Activated CD8-positive, alpha-beta memory T cell treated with anti-CD3 and anti-CD28 coated beads, Interleukin-2, amount 10 ng/mL, durations not matched to agents 7 days and 5 days (primary cell): ENCODE data around the gene LINGO1. TPM values are rescaled to one million over a fixed set of nuclear protein-coding genes. Genes with fewer than 3 reads are reported as not detected.

Experiments used
- ATAC-seq: fragments of 150-1000 bp; cut with Tn5 transposase; one replicate; pipeline ENCODE4 v1.10.0; 2021; ENCODE audit warnings: moderate library complexity
- CTCF ChIA-PET: fragments of 350-600 bp; sonication (Branson Sonifier 250); formaldehyde crosslinking; loops from one replicate; lab custom pipeline; 2021; ENCODE audit warnings: antibody characterized with exemption; lab: Charles Lee
- DNase-seq: peaks from one replicate; pipeline ENCODE4 v3.0.0-alpha.2; 2020
- H3K27ac Mint-ChIP-seq: one replicate; pipeline ENCODE4 v1.8.0; 2021; ENCODE audit warnings: mild to moderate bottlenecking, mixed read lengths
- H3K27me3 Mint-ChIP-seq: one replicate; pipeline ENCODE4 v1.8.0; 2021; ENCODE audit warnings: mixed read lengths
- H3K36me3 Mint-ChIP-seq: one replicate; pipeline ENCODE4 v1.8.0; 2021; ENCODE audit warnings: mild to moderate bottlenecking, mixed read lengths
- H3K4me1 Mint-ChIP-seq: one replicate; pipeline ENCODE4 v1.8.0; 2021; ENCODE audit warnings: mixed read lengths
- H3K4me3 Mint-ChIP-seq: one replicate; pipeline ENCODE4 v1.8.0; 2021; ENCODE audit warnings: mild to moderate bottlenecking, moderate library complexity, mixed read lengths
- H3K9me3 Mint-ChIP-seq: one replicate; pipeline ENCODE4 v1.8.0; 2022; ENCODE audit warnings: low read depth, mixed read lengths
- total RNA-seq, 2 experiments: library from RNA; stranded (reverse); gene quantifications; one replicate each; pipeline ENCODE4 v1.2.3, GENCODE V29; 2021

LINGO1 gene
- total RNA-seq, 2 experiments from 2014 or later = not detected

DNA sequence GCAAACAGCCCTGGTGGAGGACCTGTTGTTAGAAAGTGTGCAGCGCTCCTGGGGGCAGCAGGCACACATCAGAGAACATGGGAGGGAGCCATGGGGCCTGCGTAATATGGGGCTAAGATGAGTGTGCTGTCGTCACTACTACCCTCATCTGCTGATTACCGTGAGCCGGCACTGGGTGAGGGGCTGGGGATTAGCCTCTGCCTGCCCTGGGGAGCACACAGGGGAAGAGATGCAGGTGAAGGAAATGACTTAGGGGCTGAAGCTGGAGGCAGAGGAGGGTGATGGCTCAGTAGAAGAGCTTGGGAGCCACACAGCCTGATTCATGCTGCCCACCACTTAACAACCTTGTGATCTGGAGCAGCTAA lies 33.6 kb upstream of the LINGO1 start:
- CTCF ChIA-PET = no interaction called here
- no peak overlapping the region for H3K4me3 Mint-ChIP-seq
- no peak overlapping the region for H3K27ac Mint-ChIP-seq
- H3K36me3 Mint-ChIP-seq = no peaks in the 10 kb centered on the region
- ATAC-seq (no peak), DNase-seq (no peak)
- H3K4me1 Mint-ChIP-seq = no peaks in the 10 kb centered on the region
- no peaks in the 10 kb centered on the region for H3K9me3 Mint-ChIP-seq
- peaks cover 9% of the 10 kb centered on the region for H3K27me3 Mint-ChIP-seq

DNA sequence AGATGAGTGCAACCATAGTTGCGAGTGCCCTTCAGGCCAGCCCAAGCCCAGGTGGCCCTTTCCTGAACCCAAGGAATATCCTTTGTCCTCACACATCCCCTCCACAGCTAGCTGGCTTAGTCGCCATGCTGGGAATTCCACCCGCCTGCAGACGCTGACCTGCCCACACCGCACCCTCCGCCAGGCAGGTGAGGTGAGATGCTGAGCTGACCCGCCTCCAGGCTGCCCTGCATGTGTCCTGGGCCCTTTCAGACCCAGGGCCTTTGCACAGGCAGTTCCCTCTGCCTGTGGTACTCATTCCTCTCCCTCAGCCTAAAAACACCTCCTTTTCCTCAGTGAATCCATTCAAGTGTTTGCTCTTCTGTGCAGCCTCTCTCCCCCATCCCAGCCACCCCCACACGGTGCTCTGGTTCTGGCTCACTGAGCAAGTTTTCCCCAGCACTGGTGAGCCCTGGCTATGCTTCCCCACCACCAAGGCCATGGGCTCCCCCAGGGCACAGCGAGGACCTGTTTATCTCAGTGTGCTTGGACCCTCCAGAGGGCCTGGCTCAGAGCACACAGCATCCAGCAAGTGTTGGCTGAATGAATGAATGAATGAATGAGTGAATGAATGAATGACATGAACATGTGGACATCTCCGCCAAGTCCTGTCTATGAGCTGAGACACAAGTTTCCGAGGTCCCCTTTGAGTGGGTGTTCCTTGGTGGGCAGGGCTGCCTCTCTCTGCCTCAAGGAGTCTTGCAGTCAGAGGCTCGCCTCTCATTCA lies 33.0 kb upstream of the LINGO1 start:
- Mint-ChIP-seq H3K4me1 (no peaks in the 10 kb centered on the region), H3K36me3 (no peaks in the 10 kb centered on the region), H3K9me3 (no peaks in the 10 kb centered on the region), H3K4me3 (no peak overlapping the region), H3K27me3 (peaks cover 9% of the 10 kb centered on the region), H3K27ac (no peak overlapping the region)
- DNase-seq (no peak), ATAC-seq (no peak)
- CTCF ChIA-PET = interaction anchor here (0.9 kb wide), 1 partner anchor 33 kb away, joined by 3 read pairs; the partner anchor contains the start of gene LINGO1

DNA sequence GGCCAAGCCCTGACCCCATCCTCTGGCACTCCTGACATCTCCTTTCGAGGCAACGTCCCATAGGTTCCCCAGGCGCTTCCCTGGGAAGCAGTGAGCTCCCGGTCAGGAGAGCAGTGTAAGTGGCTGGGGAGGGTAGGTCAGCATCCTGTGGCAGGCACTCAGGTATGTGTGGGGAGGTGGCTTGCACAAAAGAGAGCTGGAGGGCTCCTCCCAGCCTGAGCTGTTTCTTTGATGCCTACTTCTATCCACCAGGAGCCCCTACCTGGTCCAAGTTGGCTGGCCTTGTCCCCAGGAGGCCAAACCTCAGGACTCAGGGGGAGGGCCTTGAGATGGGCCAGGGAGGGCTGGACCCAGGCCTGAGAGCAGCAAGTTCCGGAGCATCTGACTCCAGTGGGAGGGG lies 31.7 kb upstream of the LINGO1 start:
- H3K27me3 Mint-ChIP-seq = peaks cover 9% of the 10 kb centered on the region
- no peak for DNase-seq
- no peaks in the 10 kb centered on the region for H3K36me3 Mint-ChIP-seq
- no peak for ATAC-seq
- H3K4me1 Mint-ChIP-seq = no peaks in the 10 kb centered on the region
- CTCF ChIA-PET = interaction anchor here (0.9 kb wide), 1 partner anchor 31 kb away, joined by 3 read pairs; the partner anchor contains the start of gene LINGO1
- H3K4me3 Mint-ChIP-seq = no peak overlapping the region
- no peak overlapping the region for H3K27ac Mint-ChIP-seq
- H3K9me3 Mint-ChIP-seq = no peaks in the 10 kb centered on the region

DNA sequence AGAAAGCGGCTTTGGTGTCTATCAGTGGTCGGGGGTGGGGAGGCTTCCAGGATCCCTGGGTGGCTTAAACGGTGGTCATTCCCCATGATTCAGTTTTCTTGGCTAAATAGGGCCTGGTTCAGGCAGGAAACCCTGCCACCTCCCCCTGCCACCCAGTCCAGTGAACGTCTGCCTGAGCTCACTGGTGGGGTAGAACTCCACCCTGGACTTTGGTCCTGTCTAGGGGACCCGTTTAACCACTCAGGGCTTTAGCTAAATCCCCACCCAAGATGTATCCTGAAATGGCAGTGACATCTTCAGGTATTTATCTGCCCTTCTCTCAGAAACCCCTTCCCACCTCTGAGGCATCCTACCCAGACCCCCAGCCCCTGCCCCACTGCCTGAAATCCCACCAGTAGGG lies 30.5 kb upstream of the LINGO1 start:
- ATAC-seq (no peak), DNase-seq (no peak)
- Mint-ChIP-seq H3K36me3 (no peaks in the 10 kb centered on the region), H3K4me3 (no peak overlapping the region), H3K9me3 (no peaks in the 10 kb centered on the region), H3K27me3 (peaks cover 9% of the 10 kb centered on the region), H3K27ac (no peak overlapping the region), H3K4me1 (no peaks in the 10 kb centered on the region)
- CTCF ChIA-PET = no interaction called here

DNA sequence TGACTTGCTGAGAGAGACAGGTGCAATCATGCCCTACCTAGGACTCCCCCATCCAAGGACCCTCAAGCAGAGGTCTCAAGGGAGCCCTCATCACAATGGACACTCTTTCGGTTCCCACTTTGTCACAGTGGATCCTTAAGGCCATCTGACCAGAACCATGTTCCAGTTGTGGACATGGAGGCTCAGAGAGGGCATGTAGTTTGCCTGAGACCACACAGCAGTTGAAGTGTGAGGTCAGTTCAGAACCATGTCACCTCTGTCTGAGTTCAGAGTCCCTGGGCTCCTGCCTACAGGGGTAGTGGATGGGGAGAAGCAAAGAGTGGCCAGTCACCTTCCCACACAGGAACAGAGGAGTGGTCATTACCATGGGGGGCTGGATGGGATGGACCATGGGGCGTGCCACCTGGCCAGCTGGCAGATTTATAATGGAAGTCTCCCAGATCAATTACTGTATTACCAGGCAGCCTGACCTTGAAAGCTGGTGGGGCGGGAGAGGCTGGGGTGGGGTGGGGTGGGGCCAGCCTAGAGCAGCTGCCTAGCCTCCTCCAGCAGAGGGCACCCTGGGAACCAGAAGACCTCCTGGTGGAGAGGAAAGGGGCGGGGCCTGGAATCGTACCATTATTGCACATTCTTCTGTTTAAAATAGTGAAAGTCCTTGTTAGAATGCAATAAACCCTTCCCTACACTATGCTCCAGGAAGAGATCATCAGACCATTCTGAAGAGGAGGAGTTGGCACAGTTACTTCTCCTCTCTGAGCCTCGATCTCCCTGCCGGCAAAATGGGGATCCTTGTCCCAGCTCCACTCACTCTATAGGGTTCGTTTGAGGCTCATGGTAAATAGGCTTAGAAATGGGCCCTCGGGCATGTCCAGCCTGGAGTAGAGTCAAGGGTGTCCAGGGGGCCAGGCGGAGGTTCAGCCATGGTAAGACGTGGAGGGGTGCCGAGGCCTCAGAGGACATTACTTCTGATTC lies 26.9 kb upstream of the LINGO1 start:
- Mint-ChIP-seq H3K4me1 (no peaks in the 10 kb centered on the region), H3K36me3 (no peaks in the 10 kb centered on the region), H3K4me3 (no peak overlapping the region), H3K9me3 (no peaks in the 10 kb centered on the region), H3K27ac (no peak overlapping the region), H3K27me3 (peaks cover 11% of the 10 kb centered on the region)
- CTCF ChIA-PET = no interaction called here
- DNase-seq = peak; percentile 63
- ATAC-seq = peak; percentile 56

DNA sequence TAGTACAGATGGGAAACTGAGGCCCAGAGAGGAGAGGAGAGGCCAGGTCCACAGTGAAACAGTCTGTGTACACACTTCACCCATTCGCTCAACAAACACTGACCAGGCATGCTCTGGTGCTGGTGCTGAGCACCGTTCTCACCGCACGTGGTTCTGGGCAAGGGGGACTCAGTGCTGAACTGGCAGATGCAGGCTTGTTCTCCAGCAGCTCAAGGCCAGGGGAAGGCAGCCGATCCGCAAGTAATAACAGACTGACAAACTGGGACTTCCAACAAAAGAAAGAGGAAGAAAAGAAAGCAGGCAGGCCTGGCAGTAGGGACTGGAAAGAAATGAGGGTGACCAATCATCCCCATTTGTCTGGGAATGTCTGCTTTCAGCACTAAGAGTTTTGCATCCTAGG lies 25.6 kb upstream of the LINGO1 start:
- H3K9me3 Mint-ChIP-seq = no peaks in the 10 kb centered on the region
- H3K36me3 Mint-ChIP-seq = no peaks in the 10 kb centered on the region
- CTCF ChIA-PET = no interaction called here
- H3K4me3 Mint-ChIP-seq = no peak overlapping the region
- H3K27me3 Mint-ChIP-seq = peaks cover 15% of the 10 kb centered on the region
- no peaks in the 10 kb centered on the region for H3K4me1 Mint-ChIP-seq
- H3K27ac Mint-ChIP-seq = no peak overlapping the region
- DNase-seq (no peak), ATAC-seq (no peak)

DNA sequence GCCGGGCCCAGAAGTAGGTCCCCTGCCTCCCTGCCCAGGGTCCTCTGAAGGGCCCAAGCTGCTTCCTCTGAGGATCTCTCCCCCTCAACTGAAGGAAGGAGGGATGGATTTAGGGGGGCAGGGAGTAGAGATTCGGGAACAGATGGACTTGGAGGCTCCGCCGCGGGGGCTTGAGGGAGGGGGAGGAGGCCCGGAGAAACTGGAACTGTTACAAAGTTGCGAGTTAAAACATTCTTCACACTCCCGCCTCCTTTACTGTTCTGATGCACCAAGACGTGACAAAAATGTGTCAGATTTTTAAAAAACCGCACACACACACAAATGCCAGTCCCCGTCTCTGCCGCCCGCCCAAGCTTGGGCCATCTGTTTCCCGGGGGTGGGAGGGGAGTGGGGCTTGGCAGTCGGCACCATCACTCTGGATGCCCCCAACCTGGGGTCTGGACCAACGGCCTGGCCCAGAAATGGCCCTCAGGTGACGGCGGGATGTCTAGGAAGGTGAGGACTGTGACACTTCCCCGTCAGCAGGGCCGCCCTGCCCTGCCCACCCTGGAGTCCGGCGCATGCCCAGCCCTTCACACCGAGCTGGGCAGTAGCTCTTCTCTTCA lies 25.0 kb upstream of the LINGO1 start:
- H3K27ac Mint-ChIP-seq = no peak overlapping the region
- DNase-seq (no peak), ATAC-seq (no peak)
- H3K36me3 Mint-ChIP-seq = no peaks in the 10 kb centered on the region
- no peak overlapping the region for H3K4me3 Mint-ChIP-seq
- no peaks in the 10 kb centered on the region for H3K9me3 Mint-ChIP-seq
- CTCF ChIA-PET = interaction anchor here (1.1 kb wide), 1 partner anchor 55 kb away, joined by 3 read pairs; no protein-coding TSS in a partner anchor
- no peaks in the 10 kb centered on the region for H3K4me1 Mint-ChIP-seq
- H3K27me3 Mint-ChIP-seq = peaks cover 16% of the 10 kb centered on the region

DNA sequence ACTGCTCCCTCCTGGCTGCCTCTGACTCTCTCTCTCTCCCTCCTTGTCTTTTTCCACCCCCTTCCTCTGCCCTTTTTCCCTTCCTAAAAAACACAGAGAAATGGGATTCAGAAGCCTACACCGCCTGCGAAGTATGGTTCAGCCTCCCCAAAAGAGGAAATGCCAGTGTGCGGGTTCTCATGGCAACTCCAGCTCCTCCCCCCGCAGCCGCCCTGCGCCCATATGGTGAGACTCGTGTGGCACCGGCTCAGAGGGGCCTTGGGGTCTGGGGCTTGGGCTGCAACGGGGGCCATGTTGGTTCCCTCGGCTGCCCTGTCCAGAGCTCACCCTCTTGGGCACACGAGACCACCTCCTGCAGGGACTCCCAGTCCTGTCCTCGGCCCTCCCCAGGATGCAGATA lies 23.6 kb upstream of the LINGO1 start:
- Mint-ChIP-seq H3K27me3 (peaks cover 20% of the 10 kb centered on the region), H3K4me3 (no peak overlapping the region), H3K4me1 (no peaks in the 10 kb centered on the region), H3K36me3 (no peaks in the 10 kb centered on the region), H3K9me3 (no peaks in the 10 kb centered on the region), H3K27ac (no peak overlapping the region)
- no peak for ATAC-seq
- CTCF ChIA-PET = interaction anchor here (0.6 kb wide), 1 partner anchor 89 kb away, joined by 3 read pairs; no protein-coding TSS in a partner anchor
- DNase-seq = no peak

DNA sequence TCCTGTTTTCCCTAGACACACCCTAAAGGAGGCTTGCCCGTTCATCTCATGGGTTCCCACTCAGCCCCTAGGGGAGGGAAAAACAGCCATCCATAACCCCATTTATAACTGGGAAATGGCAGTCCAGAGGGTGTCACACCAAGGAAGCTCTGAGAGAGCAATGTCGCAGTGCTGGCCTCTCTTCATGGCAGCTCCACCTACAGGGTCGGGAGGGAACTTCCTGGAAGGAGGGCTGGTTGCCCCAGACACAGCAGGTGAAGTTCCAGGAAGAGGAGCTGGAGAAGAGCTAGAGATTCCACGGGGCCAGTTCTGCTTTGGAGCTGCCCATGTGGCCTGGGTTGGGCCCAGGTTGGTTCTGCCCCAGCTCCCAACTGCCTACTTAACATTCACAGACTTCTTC lies 22.3 kb upstream of the LINGO1 start:
- no peak overlapping the region for H3K27ac Mint-ChIP-seq
- CTCF ChIA-PET = no interaction called here
- ATAC-seq (no peak), DNase-seq (no peak)
- peaks cover 25% of the 10 kb centered on the region for H3K27me3 Mint-ChIP-seq
- H3K4me3 Mint-ChIP-seq = no peak overlapping the region
- H3K36me3 Mint-ChIP-seq = no peaks in the 10 kb centered on the region
- no peaks in the 10 kb centered on the region for H3K9me3 Mint-ChIP-seq
- H3K4me1 Mint-ChIP-seq = no peaks in the 10 kb centered on the region

DNA sequence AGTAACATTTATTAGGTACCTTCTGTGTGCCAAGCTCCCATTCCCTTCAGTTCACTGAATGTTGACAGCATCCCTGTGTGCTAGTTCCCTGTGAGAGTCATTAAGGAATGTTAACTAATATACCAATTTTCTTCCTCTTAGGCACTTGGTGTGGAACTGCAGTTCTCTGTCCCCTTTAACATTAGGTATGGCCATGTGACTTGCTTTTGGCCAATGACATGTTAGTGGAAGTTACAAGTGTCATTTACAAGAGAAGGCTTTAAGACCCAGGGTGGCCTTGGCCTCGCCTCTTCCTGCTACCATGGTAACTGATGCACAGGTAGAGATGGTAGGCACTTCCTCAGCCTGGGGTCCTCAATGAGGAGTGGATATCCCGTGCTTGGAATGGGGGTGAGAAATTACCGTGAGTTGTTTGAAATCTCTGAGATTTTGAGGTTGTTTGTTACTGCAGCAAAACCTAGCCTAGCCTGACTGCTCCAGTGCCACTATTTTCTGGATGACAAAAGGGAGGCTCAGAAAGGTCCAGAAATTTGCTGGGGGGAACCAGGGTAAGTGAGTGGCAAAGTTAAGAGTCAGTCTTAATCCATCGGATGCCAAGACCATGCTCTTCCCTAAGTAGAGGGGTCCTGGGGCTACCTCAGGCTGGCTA lies 21.2 kb upstream of the LINGO1 start:
- no peak overlapping the region for H3K4me3 Mint-ChIP-seq
- H3K4me1 Mint-ChIP-seq = no peaks in the 10 kb centered on the region
- H3K27ac Mint-ChIP-seq = no peak overlapping the region
- no peaks in the 10 kb centered on the region for H3K9me3 Mint-ChIP-seq
- peaks cover 28% of the 10 kb centered on the region for H3K27me3 Mint-ChIP-seq
- DNase-seq (no peak), ATAC-seq (no peak)
- no peaks in the 10 kb centered on the region for H3K36me3 Mint-ChIP-seq
- CTCF ChIA-PET = no interaction called here

DNA sequence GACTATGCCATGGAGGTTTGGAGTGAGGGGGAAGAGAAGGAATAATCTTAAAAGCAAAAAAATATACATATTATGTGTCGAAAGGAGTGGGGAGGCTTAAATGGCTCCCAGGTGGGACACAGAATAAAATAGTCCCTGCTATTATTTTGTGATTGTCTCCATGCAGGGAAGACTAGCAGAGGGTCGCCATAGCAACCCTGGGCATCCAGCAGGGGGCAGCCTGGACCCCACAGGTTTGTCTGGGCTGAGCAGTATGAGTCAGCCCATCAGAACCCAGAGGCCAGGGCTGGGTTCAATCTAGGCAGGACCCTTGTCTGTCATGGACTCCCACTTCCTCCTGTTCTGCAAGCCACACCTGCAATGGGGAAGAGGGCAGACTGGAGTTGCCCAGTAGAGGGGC lies 17.6 kb upstream of the LINGO1 start:
- ATAC-seq = peak; percentile 23
- Mint-ChIP-seq H3K36me3 (no peaks in the 10 kb centered on the region), H3K27me3 (peaks cover 20% of the 10 kb centered on the region), H3K4me1 (no peaks in the 10 kb centered on the region), H3K9me3 (no peaks in the 10 kb centered on the region), H3K27ac (no peak overlapping the region), H3K4me3 (no peak overlapping the region)
- peak; percentile 43 for DNase-seq
- CTCF ChIA-PET = interaction anchor here (5.6 kb wide), 1 partner anchor 15 kb away, joined by 33 read pairs; the partner anchor contains the start of gene LINGO1

DNA sequence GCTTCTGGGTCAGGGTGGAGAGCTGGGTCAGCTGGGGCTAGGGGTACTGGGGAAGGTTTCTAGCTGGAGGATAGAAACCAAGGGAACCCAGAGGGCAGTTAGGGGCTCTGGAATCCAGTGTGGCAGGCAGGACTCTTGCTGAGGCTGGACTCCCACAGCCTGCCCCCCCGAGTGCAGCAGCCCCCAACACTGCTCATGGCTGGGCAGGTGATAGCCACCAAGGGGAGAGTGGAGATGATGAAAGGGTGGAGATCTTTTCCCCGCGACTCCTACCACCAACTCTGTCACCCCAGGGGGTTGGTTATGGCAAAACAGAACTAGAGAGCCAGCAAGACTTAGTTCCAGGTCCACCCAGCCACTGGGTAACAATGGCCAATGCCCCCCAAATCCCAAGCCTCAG lies 16.9 kb upstream of the LINGO1 start:
- H3K27ac Mint-ChIP-seq = no peak overlapping the region
- CTCF ChIA-PET = interaction anchor here (5.6 kb wide), 1 partner anchor 15 kb away, joined by 33 read pairs; the partner anchor contains the start of gene LINGO1

DNA sequence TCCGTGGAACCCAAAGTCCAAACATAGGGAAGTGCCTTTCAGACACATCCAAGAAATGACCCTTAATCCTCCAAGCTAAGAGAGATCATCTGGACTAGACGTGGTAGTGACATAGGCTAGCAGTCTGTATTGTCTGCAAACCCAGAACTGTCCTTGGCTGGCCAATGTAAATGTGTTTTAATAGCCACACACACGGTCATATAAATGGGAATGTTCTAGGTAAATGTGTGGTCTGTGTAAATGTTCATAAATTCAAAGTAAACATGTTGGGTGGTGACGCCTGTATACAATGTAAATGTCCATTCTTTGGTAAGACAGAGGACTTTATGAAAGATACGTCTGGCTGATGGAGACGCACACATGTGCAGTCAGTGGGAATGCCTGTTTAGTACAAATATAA lies 16.3 kb upstream of the LINGO1 start:
- H3K27ac Mint-ChIP-seq = no peak overlapping the region
- H3K4me1 Mint-ChIP-seq = no peaks in the 10 kb centered on the region
- no peaks in the 10 kb centered on the region for H3K36me3 Mint-ChIP-seq
- peaks cover 15% of the 10 kb centered on the region for H3K27me3 Mint-ChIP-seq
- H3K9me3 Mint-ChIP-seq = no peaks in the 10 kb centered on the region
- no peak for DNase-seq
- CTCF ChIA-PET = interaction anchor here (5.6 kb wide), 1 partner anchor 14 kb away, joined by 33 read pairs; the partner anchor contains the start of gene LINGO1
- no peak for ATAC-seq
- H3K4me3 Mint-ChIP-seq = no peak overlapping the region

More for the DNA sequence above, 16.9 kb upstream of the LINGO1 start:
- DNase-seq (no peak), ATAC-seq (no peak)
- Mint-ChIP-seq H3K4me1 (no peaks in the 10 kb centered on the region), H3K36me3 (no peaks in the 10 kb centered on the region), H3K4me3 (no peak overlapping the region), H3K9me3 (no peaks in the 10 kb centered on the region), H3K27me3 (peaks cover 17% of the 10 kb centered on the region)
